DOHH2 (cell line): Measurements from ENCODE around the gene CAND2.

ENCODE experiments used
- H3F3A ChIP-seq: fragments of 200-600 bp; sonication (generic), shearing (Covaris generic); 2 replicates; pipeline ENCODE4 v1.6.0; 2016; ENCODE audit warnings: antibody characterized with exemption, mild to moderate bottlenecking; ENCODE audit not compliant: control insufficient read depth, insufficient read depth
- H3K27ac ChIP-seq: fragments of 200-600 bp; sonication (generic); 2 replicates; pipeline ENCODE4 v1.5.1; 2014; ENCODE audit warnings: low read depth, mild to moderate bottlenecking, low read length, moderate library complexity
- H3K27me3 ChIP-seq: fragments of 200-600 bp; sonication (generic); 2 replicates; pipeline ENCODE4 v1.6.1; 2014; ENCODE audit warnings: mild to moderate bottlenecking, low read length, mixed read lengths; ENCODE audit not compliant: control insufficient read depth
- H3K36me3 ChIP-seq: fragments of 200-600 bp; sonication (generic); 2 replicates; pipeline ENCODE4 v1.6.1; 2014; ENCODE audit warnings: mild to moderate bottlenecking, low read length, moderate library complexity, mixed read lengths; ENCODE audit not compliant: control insufficient read depth
- H3K4me1 ChIP-seq: fragments of 200-600 bp; sonication (generic); 2 replicates; pipeline ENCODE4 v1.6.1; 2014; ENCODE audit warnings: mild to moderate bottlenecking, low read length, mixed read lengths; ENCODE audit not compliant: control insufficient read depth
- H3K4me2 ChIP-seq: fragments of 200-600 bp; sonication (generic); 2 replicates; pipeline ENCODE4 v1.6.0; 2014; ENCODE audit warnings: mild to moderate bottlenecking, low read length, moderate library complexity
- H3K4me3 ChIP-seq: fragments of 200-600 bp; sonication (generic); 2 replicates; pipeline ENCODE4 v1.5.1; 2014; ENCODE audit warnings: mild to moderate bottlenecking, low read length, mixed read lengths
- H3K79me2 ChIP-seq: fragments of 200-600 bp; sonication (generic); 2 replicates; pipeline ENCODE4 v1.6.1; 2014; ENCODE audit warnings: mild to moderate bottlenecking, low read length, mixed read lengths; ENCODE audit not compliant: control insufficient read depth
- H3K9me2 ChIP-seq: fragments of 200-600 bp; sonication (generic); replicated peaks from 2 replicates; pipeline ENCODE4 v1.6.1; 2014; ENCODE audit warnings: mild to moderate bottlenecking, low read length, mixed read lengths; ENCODE audit not compliant: control insufficient read depth
- H3K9me3 ChIP-seq: fragments of 200-600 bp; sonication (generic); 2 replicates; pipeline ENCODE4 v1.6.1; 2014; ENCODE audit warnings: antibody characterized with exemption, low read length, mixed read lengths; ENCODE audit not compliant: control insufficient read depth, insufficient read depth
- H4K20me1 ChIP-seq: fragments of 200-600 bp; sonication (generic); 2 replicates; pipeline ENCODE4 v1.6.0; 2014; ENCODE audit warnings: low read depth, mild to moderate bottlenecking, antibody characterized with exemption, low read length, moderate library complexity; ENCODE audit not compliant: control insufficient read depth, insufficient read depth
- CTCF ChIP-seq: fragments of 200-600 bp; sonication (generic); IDR thresholded peaks from one replicate; pipeline ENCODE4 v1.5.1; 2014; ENCODE audit warnings: antibody characterized with exemption, mild to moderate bottlenecking, low read depth, low read length; ENCODE audit not compliant: poor library complexity, severe bottlenecking
- EZH2phosphoT487 ChIP-seq: fragments of 200-600 bp; sonication (generic); IDR thresholded peaks from 2 replicates; pipeline ENCODE4 v1.6.1; 2017; ENCODE audit warnings: borderline replicate concordance, mild to moderate bottlenecking, antibody characterized with exemption, low read length, moderate library complexity, mixed read lengths

Gene CAND2

DNA sequence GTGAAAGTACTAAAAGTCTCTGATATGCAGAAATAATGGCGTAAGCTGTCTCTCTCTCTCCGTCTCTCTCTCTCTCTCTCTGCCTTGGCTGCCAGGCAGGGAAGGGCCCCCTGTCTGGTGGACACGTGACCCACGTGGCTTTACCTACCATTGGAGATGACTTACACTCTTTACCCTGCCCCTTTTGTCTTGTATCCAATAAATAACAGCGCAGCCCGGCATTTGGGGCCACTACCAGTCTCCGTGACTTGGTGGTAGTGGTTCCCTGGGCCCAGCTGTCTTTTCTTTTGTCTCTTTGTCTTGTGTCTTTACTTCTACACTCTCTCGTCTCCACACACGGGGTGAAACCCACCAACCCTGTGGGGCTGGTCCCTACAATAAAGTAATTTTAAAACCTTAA is 25.2 kb upstream of the CAND2 start:
- no peaks in the 10 kb centered on the region for H4K20me1 ChIP-seq

DNA sequence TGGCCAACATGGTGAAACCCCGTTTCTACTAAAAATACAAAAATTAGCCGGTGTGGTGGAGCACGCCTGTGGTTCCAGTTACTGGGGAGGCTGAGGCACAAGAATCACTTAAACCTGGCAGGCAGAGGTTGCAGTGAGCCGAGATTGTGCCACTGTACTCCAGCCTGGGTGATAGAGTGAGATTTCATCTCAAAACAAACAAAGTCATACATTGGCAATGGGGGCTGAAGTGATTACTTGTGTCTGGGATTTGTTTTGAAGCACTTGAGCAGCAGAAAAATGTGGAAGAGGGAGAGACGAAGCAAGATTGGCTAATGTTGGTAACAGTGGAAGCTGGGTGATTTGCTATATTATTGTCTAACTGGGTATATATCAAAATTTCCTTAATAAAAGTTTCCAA is 24.0 kb upstream of the CAND2 start:
- H3K79me2 ChIP-seq, result no peaks in the 10 kb centered on the region
- no peaks in the 10 kb centered on the region for H3K36me3 ChIP-seq
- H3K4me1 ChIP-seq, result peaks cover 10% of the 10 kb centered on the region
- no peak overlapping the region for H3K4me3 ChIP-seq
- no peak overlapping the region for H3K27ac ChIP-seq
- H3F3A ChIP-seq, result no peaks in the 10 kb centered on the region
- 0 out of 2 replicates have a peak, but pooled peaks cover 2% of the 10 kb centered on the region for H3K27me3 ChIP-seq
- H3K9me2 ChIP-seq, result no peaks in the 10 kb centered on the region
- no peaks in the 10 kb centered on the region for H3K9me3 ChIP-seq
- H3K4me2 ChIP-seq, result no peak overlapping the region
- H4K20me1 ChIP-seq, result no peaks in the 10 kb centered on the region
- no peak for TF ChIP-seq EZH2phosphoT487
- TF ChIP-seq CTCF, result no peak

More for the DNA sequence above, 25.2 kb upstream of the CAND2 start:
- Histone ChIP-seq H3F3A (no peaks in the 10 kb centered on the region), H3K36me3 (no peaks in the 10 kb centered on the region), H3K9me2 (no peaks in the 10 kb centered on the region), H3K79me2 (no peaks in the 10 kb centered on the region), H3K27ac (no peak overlapping the region), H3K4me2 (no peak overlapping the region), H3K4me1 (peaks cover 18% of the 10 kb centered on the region), H3K27me3 (0 out of 2 replicates have a peak, but pooled peaks cover 2% of the 10 kb centered on the region), H3K9me3 (no peaks in the 10 kb centered on the region), H3K4me3 (no peak overlapping the region)
- TF ChIP-seq EZH2phosphoT487, result no peak
- no peak for TF ChIP-seq CTCF

DNA sequence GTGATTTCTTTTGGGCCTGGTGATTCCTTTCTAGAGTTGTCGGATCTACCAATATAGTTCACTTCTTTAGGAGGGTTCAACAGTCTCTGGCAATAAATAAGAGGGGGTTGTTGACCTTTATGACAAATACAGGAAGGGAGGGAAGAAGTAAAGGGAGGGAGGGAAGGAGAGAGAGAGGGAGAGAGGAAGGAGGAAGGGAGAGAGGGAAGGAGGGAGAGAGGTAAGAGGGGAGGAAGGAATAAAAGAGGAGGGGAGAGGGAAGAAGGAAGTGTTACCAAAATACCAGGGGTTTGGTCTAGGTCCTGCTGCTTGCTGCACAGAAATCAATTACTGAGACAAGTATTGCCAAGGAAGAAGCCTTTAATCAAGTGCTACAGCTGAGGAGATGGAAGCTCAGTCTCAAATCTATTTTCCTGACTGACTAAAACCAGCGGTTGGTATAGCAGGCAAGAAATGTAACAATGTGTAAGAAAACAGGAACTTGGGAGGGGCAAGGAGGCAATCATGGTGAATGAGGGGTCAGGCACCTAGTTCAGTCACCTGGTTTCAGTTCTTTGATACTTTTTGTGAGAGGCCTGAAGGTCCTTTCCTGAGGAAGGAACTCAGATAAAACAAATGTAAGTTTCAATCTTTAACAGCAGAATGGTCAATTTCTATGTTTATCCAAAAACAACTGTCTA is 23.3 kb upstream of the CAND2 start:
- peaks cover 10% of the 10 kb centered on the region for H3K4me1 ChIP-seq
- no peaks in the 10 kb centered on the region for H3K9me3 ChIP-seq
- H3K79me2 ChIP-seq, result no peaks in the 10 kb centered on the region
- TF ChIP-seq CTCF (no peak), EZH2phosphoT487 (no peak)
- no peak overlapping the region for H3K27ac ChIP-seq
- no peak overlapping the region for H3K4me3 ChIP-seq
- no peaks in the 10 kb centered on the region for H3F3A ChIP-seq
- no peak overlapping the region for H3K4me2 ChIP-seq
- H3K36me3 ChIP-seq, result no peaks in the 10 kb centered on the region
- no peaks in the 10 kb centered on the region for H4K20me1 ChIP-seq
- H3K27me3 ChIP-seq, result 0 out of 2 replicates have a peak, but pooled peaks cover 2% of the 10 kb centered on the region
- no peaks in the 10 kb centered on the region for H3K9me2 ChIP-seq
